ENCODE results near the gene RNF5.

Gene RNF5

DNA sequence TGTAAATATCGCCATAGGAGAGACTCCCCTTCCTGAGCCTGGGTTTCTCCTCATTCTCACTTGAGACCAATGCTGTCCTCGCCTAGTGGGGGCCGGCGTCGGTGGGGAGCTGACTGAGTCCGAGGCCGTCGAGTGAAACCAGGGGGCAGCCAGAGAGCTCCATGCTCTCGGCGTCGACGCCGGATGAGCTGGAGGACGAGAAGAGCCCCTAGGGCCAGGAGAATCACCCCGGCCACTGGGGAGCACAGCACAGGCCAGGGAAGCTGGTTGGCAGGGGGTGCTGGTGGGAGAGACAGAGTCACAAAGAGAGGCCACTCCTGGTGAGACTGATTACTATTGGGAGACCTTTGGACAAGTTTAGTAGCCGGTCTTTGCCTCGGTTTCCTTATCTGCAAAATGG, 20.7 kb downstream of the RNF5 start:
- Histone ChIP-seq H3K79me2 (ENCODE audit: insufficient read depth, low read length) (no peaks in the 10 kb centered on the region), H4K20me1 (ENCODE audit: insufficient read depth, low read length) (no peaks in the 10 kb centered on the region), H3K4me1 (ENCODE audit: insufficient read depth, low read length, severe bottlenecking) (peaks cover 25% of the 10 kb centered on the region), H3K9ac (ENCODE audit: low read length) (no peak overlapping the region), H3K27me3 (ENCODE audit: insufficient read depth, low read length) (no peaks in the 10 kb centered on the region), H2AFZ (ENCODE audit: low read length) (no peak overlapping the region), H3K4me2 (ENCODE audit: low read length) (no peak overlapping the region), H3K9me2 (ENCODE audit: low read depth, low read length) (no peaks in the 10 kb centered on the region), H3K4me3 (ENCODE audit: low read depth, low read length, poor library complexity, severe bottlenecking) (no peak overlapping the region), H3K9me3 (ENCODE audit: low read length) (no peaks in the 10 kb centered on the region), H3K36me3 (ENCODE audit: insufficient read depth, low read length) (no peaks in the 10 kb centered on the region), H3K27ac (ENCODE audit: low read depth, low read length, poor library complexity, severe bottlenecking) (no peak overlapping the region), H3F3A (ENCODE audit: insufficient read depth, low read length) (no peaks in the 10 kb centered on the region)
- TF ChIP-seq EZH2 (IDR thresholded peaks at IDR 0.05; ENCODE audit: borderline replicate concordance, low read length): no peak
- TF ChIP-seq, protein P1, sequence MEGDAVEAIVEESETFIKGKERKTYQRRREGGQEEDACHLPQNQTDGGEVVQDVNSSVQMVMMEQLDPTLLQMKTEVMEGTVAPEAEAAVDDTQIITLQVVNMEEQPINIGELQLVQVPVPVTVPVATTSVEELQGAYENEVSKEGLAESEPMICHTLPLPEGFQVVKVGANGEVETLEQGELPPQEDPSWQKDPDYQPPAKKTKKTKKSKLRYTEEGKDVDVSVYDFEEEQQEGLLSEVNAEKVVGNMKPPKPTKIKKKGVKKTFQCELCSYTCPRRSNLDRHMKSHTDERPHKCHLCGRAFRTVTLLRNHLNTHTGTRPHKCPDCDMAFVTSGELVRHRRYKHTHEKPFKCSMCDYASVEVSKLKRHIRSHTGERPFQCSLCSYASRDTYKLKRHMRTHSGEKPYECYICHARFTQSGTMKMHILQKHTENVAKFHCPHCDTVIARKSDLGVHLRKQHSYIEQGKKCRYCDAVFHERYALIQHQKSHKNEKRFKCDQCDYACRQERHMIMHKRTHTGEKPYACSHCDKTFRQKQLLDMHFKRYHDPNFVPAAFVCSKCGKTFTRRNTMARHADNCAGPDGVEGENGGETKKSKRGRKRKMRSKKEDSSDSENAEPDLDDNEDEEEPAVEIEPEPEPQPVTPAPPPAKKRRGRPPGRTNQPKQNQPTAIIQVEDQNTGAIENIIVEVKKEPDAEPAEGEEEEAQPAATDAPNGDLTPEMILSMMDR (IDR thresholded peaks at IDR 0.05; ENCODE audit: low read length): no peak

DNA sequence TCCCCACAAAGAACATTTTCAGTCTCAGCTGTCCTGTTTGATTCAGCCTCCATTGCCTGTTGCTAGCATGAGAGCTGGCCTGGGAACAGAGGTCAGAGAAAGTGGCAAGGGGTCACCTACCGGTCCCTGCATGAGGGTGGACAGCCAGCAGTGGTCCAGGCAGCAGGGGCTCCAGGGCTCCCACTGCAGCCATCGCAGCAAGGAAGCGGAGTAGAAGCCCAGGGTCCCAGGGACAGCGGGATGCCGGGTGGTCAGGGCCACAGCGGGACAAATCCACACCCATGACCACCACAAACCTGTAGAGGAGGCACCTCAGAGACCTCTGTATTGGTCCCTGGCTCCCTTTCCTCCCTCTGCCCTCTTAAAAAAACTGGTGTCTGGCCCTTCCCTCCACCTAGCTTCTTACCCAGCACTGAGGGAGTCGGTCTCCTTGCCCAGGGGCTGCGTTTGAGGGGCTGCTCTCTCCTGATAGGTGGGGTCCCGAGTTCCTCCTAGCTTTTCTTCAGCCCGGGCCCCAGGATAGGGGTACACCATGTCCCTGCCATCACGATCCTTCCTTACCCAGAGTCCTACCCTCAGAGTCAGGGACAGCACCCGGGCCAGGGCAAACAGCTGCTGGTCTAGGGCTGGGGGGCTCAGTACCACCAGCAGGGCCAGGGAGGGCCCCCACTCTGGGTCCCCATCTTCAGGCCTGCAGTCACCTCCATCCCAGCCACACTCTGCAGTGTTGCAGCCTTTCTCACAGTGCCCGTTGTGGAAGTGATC, 22.7 kb downstream of the RNF5 start:
- Histone ChIP-seq H3K79me2 (ENCODE audit: insufficient read depth, low read length) (no peaks in the 10 kb centered on the region), H3K4me3 (ENCODE audit: low read depth, low read length, poor library complexity, severe bottlenecking) (no peak overlapping the region)

DNA sequence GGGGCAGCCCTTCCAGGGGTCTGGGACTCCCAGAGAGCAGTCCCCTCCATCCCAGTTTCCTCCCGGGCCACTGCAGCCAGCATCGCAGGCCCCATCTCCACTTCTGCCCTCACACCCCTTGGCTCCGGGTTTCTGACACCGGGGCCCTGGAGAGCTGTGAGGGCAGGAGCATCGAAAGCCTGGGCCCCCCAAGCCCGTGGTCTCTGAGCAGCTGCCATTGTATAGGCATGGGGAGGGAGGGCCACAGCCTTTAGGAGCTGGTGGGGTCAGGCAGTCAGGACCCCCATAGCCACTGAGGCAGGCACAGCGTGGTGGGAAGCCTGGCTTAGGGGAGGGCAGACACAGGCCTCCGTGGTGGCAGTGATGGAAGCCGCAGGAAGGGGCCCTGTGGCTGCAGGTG, 24.0 kb downstream of the RNF5 start:
- Histone ChIP-seq H3K79me2 (ENCODE audit: insufficient read depth, low read length) (no peaks in the 10 kb centered on the region), H3K4me3 (ENCODE audit: low read depth, low read length, poor library complexity, severe bottlenecking) (no peak overlapping the region), H3K9ac (ENCODE audit: low read length) (no peak overlapping the region), H3K4me1 (ENCODE audit: insufficient read depth, low read length, severe bottlenecking) (peaks cover 6% of the 10 kb centered on the region), H3K9me3 (ENCODE audit: low read length) (no peaks in the 10 kb centered on the region), H4K20me1 (ENCODE audit: insufficient read depth, low read length) (no peaks in the 10 kb centered on the region), H3K36me3 (ENCODE audit: insufficient read depth, low read length) (no peaks in the 10 kb centered on the region), H2AFZ (ENCODE audit: low read length) (no peak overlapping the region), H3K27me3 (ENCODE audit: insufficient read depth, low read length) (0 out of 2 replicates have a peak, but pooled peaks cover 6% of the 10 kb centered on the region), H3F3A (ENCODE audit: insufficient read depth, low read length) (no peaks in the 10 kb centered on the region), H3K4me2 (ENCODE audit: low read length) (no peak overlapping the region), H3K27ac (ENCODE audit: low read depth, low read length, poor library complexity, severe bottlenecking) (no peak overlapping the region), H3K9me2 (ENCODE audit: low read depth, low read length) (no peaks in the 10 kb centered on the region)
- TF ChIP-seq, protein P1 (IDR thresholded peaks at IDR 0.05; ENCODE audit: low read length): no peak
- TF ChIP-seq EZH2 (IDR thresholded peaks at IDR 0.05; ENCODE audit: borderline replicate concordance, low read length): no peak

More for the DNA sequence above, 22.7 kb downstream of the RNF5 start:
- H3K9ac ChIP-seq (ENCODE audit: low read length): no peak overlapping the region
- H2AFZ ChIP-seq (ENCODE audit: low read length): no peak overlapping the region
- H3K9me2 ChIP-seq (ENCODE audit: low read depth, low read length): no peaks in the 10 kb centered on the region
- no peaks in the 10 kb centered on the region for H4K20me1 ChIP-seq (ENCODE audit: insufficient read depth, low read length)
- TF ChIP-seq, protein P1 (IDR thresholded peaks at IDR 0.05; ENCODE audit: low read length): no peak
- no peak for TF ChIP-seq EZH2 (IDR thresholded peaks at IDR 0.05; ENCODE audit: borderline replicate concordance, low read length)
- no peak overlapping the region for H3K4me2 ChIP-seq (ENCODE audit: low read length)
- no peaks in the 10 kb centered on the region for H3K27me3 ChIP-seq (ENCODE audit: insufficient read depth, low read length)
- peaks cover 16% of the 10 kb centered on the region for H3K4me1 ChIP-seq (ENCODE audit: insufficient read depth, low read length, severe bottlenecking)
- H3K9me3 ChIP-seq (ENCODE audit: low read length): no peaks in the 10 kb centered on the region
- no peaks in the 10 kb centered on the region for H3F3A ChIP-seq (ENCODE audit: insufficient read depth, low read length)
- H3K36me3 ChIP-seq (ENCODE audit: insufficient read depth, low read length): no peaks in the 10 kb centered on the region
- H3K27ac ChIP-seq (ENCODE audit: low read depth, low read length, poor library complexity, severe bottlenecking): no peak overlapping the region
